ENCODE data around the gene BRICD5. TPM values are rescaled to one million over a fixed set of nuclear protein-coding genes. Genes with fewer than 3 reads are reported as not detected.

BRICD5 gene
- total RNA-seq, 3 donors from 2014 or later = 8.4 to 12.3 (median 12.1) TPM

- Histone ChIP-seq H3K36me3 (ENCODE audit: low read depth) (no peaks in the 10 kb centered on the region), H3K4me1 (ENCODE audit: low read depth) (no peaks in the 10 kb centered on the region), H3K4me3 (no peak overlapping the region), H3K9me3 (no peaks in the 10 kb centered on the region)
- TF ChIP-seq CTCF (IDR thresholded peaks at IDR 0.05) = no peak
- DNase-seq (no peak), ATAC-seq (no peak)
- intact Hi-C loops (cut with DNase I, micrococcal nuclease) = no loop called here
Measured at GRCh38 chr16:2181952-2182351, 28.7 kb downstream of the BRICD5 start.

- no peak for TF ChIP-seq CTCF (IDR thresholded peaks at IDR 0.05)
- intact Hi-C loops (cut with DNase I, micrococcal nuclease) = no loop called here
- H3K4me1 ChIP-seq (ENCODE audit: low read depth) = no peaks in the 10 kb centered on the region
- no peak overlapping the region for H3K4me3 ChIP-seq
- H3K36me3 ChIP-seq (ENCODE audit: low read depth) = peaks cover 3% of the 10 kb centered on the region
- DNase-seq = no peak
- H3K9me3 ChIP-seq = no peaks in the 10 kb centered on the region
- no peak for ATAC-seq
Measured at GRCh38 chr16:2180962-2181923, 29.4 kb downstream of the BRICD5 start.

GRCh38 chr16:2180461-2180860, 30.2 kb downstream of the BRICD5 start:
- H3K36me3 ChIP-seq (ENCODE audit: low read depth) = peaks cover 3% of the 10 kb centered on the region
- intact Hi-C loops (cut with DNase I, micrococcal nuclease) = no loop called here
- no peak overlapping the region for H3K4me3 ChIP-seq
- DNase-seq (no peak), ATAC-seq (no peak)
- H3K4me1 ChIP-seq (ENCODE audit: low read depth) = no peaks in the 10 kb centered on the region
- no peak for TF ChIP-seq CTCF (IDR thresholded peaks at IDR 0.05)
- H3K9me3 ChIP-seq = no peaks in the 10 kb centered on the region

GRCh38 chr16:2179576-2179975, 31.1 kb downstream of the BRICD5 start:
- TF ChIP-seq CTCF (IDR thresholded peaks at IDR 0.05) = no peak
- no peaks in the 10 kb centered on the region for H3K9me3 ChIP-seq
- H3K36me3 ChIP-seq (ENCODE audit: low read depth) = peaks cover 3% of the 10 kb centered on the region
- ATAC-seq (no peak), DNase-seq (no peak)
- H3K4me3 ChIP-seq = no peak overlapping the region
- no peaks in the 10 kb centered on the region for H3K4me1 ChIP-seq (ENCODE audit: low read depth)
- intact Hi-C loops (cut with DNase I, micrococcal nuclease) = no loop called here

GRCh38 chr16:2179107-2179501, 31.6 kb downstream of the BRICD5 start:
- ATAC-seq = no peak
- H3K4me3 ChIP-seq = no peak overlapping the region
- H3K36me3 ChIP-seq (ENCODE audit: low read depth) = peaks cover 3% of the 10 kb centered on the region
- intact Hi-C loops (cut with DNase I, micrococcal nuclease) = no loop called here
- no peak for TF ChIP-seq CTCF (IDR thresholded peaks at IDR 0.05)
- no peaks in the 10 kb centered on the region for H3K4me1 ChIP-seq (ENCODE audit: low read depth)
- H3K9me3 ChIP-seq = no peaks in the 10 kb centered on the region
- no peak for DNase-seq

Measured in mucosa of descending colon (tissue), 3 donors.